SKM-1 treated with dmso at 0.1 percent for 144 hours (cell line): Measurements from ENCODE around the gene KCNIP4.

ENCODE experiments used
- DNase-seq: peaks from one replicate; lab custom pipeline; 2025; ENCODE audit not compliant: unreplicated experiment; lab: John Stamatoyannopoulos, UW

KCNIP4 gene

GRCh38 chr4:21699446-21699845 lies 249.1 kb downstream of the KCNIP4 start:
- no peak for DNase-seq

DNA sequence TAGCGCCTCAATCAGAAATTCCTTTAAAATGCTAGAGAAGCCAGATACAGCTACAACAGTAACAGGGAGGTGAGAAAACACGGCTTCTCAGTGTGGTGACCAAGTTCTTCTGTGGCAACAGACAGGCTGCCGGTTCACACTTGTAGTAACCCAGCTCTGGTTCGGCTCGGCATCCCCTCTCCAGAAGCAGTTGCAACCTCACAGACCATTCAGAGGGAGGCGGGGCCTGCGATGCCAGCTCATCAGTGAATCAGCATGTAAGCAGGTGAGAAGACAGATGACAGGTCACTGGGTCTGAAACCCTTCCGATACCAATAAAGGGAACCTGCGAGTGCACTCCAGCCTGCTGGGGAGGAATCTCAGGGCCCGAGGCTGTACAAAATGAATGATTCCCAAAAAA lies 251.0 kb downstream of the KCNIP4 start:
- no peak for DNase-seq

GRCh38 chr4:21695141-21695540 lies 253.4 kb downstream of the KCNIP4 start:
- no peak for DNase-seq

DNA sequence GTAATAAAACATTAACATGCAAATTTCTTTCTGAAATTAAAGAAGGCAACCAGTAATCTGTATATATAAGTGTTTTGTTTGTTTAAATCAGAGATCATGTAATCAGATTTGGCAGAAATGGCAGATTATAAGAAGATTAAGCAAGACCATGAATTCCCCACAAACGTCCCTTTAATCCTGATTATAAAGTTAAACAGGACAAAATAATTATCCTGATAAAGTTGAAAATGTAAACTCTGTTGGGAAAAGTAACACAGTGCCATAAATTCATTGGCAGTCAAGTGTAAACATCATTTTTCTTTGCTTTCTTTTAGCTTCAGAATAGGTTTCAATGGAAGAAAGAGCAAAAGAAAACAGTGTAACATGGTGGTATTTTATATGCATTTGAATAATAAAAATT lies 256.3 kb downstream of the KCNIP4 start:
- DNase-seq: no peak

DNA sequence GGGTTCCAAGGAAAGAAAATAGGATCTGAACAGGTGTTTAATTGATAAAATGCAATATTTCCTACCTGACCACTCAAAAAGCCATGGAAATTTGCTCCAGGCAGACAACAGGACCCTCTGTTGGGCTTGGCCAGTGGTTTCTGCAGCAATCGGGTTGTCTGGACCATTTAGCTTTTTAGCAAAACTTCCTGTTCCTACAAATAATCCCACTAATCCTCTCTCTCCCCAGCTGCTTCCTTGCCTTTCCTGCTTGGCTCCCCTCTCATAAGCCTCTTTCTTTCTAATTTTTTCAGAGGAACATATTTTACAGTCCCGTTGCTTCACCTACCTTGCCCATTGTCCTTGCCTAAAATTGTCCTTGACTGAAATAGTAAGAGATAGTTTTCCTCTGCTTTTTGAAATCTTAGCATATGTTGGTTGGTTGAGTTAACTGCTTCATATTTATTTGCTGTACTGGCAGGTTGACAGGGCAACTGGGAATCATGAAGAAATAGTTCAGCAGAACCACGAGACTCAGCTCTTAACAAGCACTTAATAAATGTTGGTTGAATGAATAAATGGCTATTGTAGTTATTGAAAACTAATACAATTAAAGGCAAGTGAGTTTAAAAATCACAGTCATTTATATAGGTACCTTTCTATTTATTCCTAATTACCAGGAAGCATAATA lies 259.8 kb downstream of the KCNIP4 start:
- DNase-seq: no peak

DNA sequence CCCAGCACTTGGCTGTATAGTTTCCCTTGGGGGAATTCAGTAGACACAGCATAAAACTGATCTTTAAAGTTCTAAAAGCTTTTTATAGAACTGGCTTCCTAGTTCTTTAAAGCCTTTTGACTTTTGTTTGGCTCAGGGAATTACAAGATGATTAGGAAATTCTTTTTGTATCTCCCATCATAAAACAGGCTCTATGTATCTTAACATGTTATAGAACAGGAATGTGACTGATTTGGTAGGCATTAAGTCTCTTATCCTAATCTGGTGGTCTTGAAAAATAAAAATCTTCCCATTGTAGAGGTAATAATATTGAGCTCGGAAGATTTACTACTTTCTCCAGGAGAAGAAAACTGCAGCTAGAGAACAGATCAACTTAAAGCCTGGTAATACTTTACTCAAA lies 262.7 kb downstream of the KCNIP4 start:
- no peak for DNase-seq

- no peak for DNase-seq
These were observed 268.2 kb downstream of the KCNIP4 start for GRCh38 chr4:21680326-21680898.

GRCh38 chr4:21678711-21679110 lies 269.9 kb downstream of the KCNIP4 start:
- DNase-seq: no peak

DNA sequence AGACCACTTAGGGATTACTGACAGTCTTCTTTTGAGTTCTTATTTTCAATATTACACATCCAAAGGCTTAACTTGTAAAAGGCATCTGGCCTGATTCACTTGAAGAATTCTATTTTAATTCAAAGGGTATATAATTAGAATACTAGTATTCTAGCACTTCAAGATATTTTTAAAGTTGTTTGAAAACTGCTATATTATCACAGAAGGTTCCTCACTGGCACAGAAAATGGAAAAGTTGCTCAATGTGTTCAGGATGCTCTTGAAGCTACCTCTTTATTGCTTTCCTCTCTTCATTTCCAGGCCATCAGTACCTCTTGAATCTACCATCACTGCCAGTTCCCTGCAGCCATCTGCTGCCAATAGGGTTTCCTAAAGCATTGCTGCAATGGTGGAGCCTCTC lies 271.4 kb downstream of the KCNIP4 start:
- no peak for DNase-seq

DNA sequence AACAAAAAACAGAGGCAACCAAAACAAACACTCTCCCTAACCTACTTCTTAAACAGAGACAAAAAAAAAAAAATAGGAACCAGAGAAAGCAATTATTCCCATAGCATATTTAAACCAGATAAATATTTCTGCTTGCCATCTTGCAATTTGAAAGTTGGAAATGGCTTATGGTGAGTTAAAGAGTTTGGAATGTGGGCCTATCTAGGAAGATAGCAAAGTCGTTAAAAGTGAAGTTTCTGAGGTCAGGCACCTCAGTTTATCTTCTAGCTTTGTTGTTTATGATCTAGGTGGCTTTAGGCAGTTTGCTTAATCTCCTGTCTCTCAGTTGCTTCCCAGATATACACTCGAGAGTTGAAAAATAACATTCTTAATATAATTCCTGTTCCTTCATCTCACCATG lies 284.2 kb downstream of the KCNIP4 start:
- DNase-seq: no peak

DNA sequence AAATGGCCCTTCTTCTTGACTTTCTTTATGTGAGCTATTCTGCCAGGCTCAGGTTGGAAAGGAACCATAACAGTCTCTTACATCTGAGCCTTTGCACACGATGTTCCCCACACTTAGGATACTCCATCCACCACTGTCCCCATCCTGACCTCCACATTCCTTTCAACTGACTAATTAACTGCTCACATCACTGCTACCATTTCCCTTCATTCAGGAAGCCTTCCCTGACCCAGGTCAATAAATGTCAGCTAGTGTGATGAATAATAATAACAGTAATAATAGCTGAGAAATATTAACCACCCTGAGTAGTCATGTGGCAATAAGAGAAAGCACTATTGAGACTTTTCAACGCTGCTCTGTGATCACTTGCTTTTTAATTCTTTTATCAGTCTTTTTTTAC lies 291.7 kb downstream of the KCNIP4 start:
- DNase-seq: no peak

- DNase-seq: no peak
These were observed 293.5 kb downstream of the KCNIP4 start for GRCh38 chr4:21655031-21655430.

GRCh38 chr4:21652508-21653231 lies 295.9 kb downstream of the KCNIP4 start:
- DNase-seq: no peak

GRCh38 chr4:21649391-21650090 lies 299.0 kb downstream of the KCNIP4 start:
- DNase-seq: no peak

- no peak for DNase-seq
These were observed 302.8 kb downstream of the KCNIP4 start for GRCh38 chr4:21645776-21646175.

DNA sequence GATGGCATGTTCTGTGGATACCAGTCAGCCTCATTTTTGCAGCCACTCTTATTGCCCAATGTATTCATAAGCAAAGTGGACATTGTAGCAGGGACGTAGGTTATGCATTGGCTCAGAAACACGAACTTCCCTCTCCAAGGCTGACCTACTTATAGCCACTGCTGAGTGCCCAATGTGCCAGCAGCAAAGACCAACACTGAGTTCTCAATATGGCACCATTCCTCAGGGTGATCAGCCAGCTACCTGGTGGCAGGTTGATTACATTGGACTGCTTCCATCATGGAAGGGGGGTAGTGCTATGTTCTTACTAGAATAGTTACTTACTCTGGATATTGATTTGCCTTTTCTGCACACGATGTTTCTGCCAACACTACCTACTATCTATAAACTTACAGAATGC lies 306.9 kb downstream of the KCNIP4 start:
- DNase-seq: no peak

- no peak for DNase-seq
These were observed 310.3 kb downstream of the KCNIP4 start for GRCh38 chr4:21638171-21638725.

DNA sequence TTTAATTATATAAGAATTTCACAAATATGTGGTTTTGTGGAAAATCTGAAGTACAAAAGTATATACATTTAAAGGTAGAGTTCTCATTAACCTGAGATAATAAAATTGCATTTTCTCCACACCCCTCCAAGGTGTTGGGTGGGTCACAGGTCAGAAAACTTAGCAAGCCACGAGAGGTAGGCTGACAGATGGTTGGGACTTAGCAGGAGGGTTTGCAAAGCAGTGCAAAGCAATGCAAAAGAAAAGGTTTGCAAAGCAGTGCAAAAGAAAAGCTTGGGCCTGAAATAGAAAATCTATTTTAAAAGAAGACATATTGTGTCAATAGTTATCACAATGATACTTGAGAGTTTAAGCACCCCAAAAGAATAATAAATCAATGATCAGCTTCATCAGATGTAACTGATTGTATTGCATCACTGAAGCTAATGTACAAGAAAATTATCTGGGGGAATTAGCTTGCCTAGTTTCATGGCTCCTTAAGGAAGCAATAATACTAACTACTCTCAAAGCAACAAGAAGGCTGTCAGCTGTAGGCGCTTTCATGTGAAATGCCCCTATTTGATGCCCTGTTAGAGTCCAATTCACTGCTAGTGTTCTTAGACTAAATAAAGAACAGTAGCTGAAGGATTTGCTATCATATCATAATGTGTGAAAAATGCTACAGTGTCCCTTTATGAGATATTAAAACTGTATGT lies 319.5 kb downstream of the KCNIP4 start:
- no peak for DNase-seq

DNA sequence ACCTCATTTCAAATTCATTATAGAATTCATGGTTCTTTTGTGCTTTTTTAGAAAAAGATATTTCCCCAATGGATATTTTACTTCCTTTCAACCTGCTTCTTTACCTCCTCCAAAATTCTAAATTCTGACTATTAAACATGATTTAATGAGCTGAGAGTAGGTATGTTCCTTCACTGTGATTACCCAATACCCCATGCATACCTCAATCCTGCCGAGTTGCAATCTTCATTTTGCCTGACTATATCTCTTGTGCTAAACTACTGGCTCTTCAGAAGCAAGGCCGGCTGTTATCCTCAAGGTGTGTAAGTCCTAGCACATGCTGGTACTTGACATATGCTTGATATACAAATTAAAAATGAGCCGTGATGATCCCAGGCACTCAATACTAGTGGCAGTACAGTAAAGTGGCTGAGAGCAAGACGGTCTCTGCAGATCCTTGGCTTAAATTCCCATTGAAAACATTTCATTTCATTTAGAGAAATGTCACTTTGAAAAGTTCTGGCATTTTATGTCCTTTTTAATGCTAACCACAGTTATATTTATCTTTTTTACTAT lies 320.4 kb downstream of the KCNIP4 start:
- no peak for DNase-seq

GRCh38 chr4:21625447-21625846 lies 323.1 kb downstream of the KCNIP4 start:
- DNase-seq: no peak

- DNase-seq: no peak
These were observed 343.6 kb downstream of the KCNIP4 start for GRCh38 chr4:21605006-21605405.
